ACC112 (cell line): ENCODE measurements around the gene EXD3.
"Not testable (repeated sequence)": the region's sequence is repeated elsewhere in the genome, so short reads cannot be mapped to it uniquely, and the experiment has no call there.

ENCODE experiments used
- H2AFZ ChIP-seq: fragments of 200-600 bp; sonication (generic); one replicate; pipeline ENCODE4 v1.6.0; 2017; ENCODE audit warnings: antibody characterized with exemption, low read length; ENCODE audit not compliant: unreplicated experiment
- H3K27ac ChIP-seq: fragments of 200-600 bp; sonication (generic); 2 replicates; pipeline ENCODE4 v1.5.1; 2014; ENCODE audit warnings: low read depth, mild to moderate bottlenecking, antibody characterized with exemption, low read length, moderate library complexity
- H3K27me3 ChIP-seq: fragments of 200-600 bp; sonication (generic); 2 replicates; pipeline ENCODE4 v1.6.1; 2014; ENCODE audit warnings: mild to moderate bottlenecking, antibody characterized with exemption, low read length, moderate library complexity, mixed read lengths; ENCODE audit not compliant: insufficient read depth
- H3K36me3 ChIP-seq: fragments of 200-600 bp; sonication (generic); 2 replicates; pipeline ENCODE4 v1.6.1; 2016; ENCODE audit warnings: mild to moderate bottlenecking, antibody characterized with exemption, low read length, moderate library complexity, mixed read lengths; ENCODE audit not compliant: insufficient read depth
- H3K4me1 ChIP-seq: fragments of 200-600 bp; sonication (generic); one replicate; pipeline ENCODE4 v1.6.1; 2016; ENCODE audit warnings: low read length, mixed read lengths; ENCODE audit not compliant: insufficient read depth, unreplicated experiment, control insufficient read depth
- H3K4me3 ChIP-seq: fragments of 200-600 bp; sonication (generic); 2 replicates; pipeline ENCODE4 v1.5.1; 2014; ENCODE audit warnings: mild to moderate bottlenecking, low read depth, low read length
- H3K79me2 ChIP-seq: fragments of 200-600 bp; sonication (generic); one replicate; pipeline ENCODE4 v1.6.0; 2016; ENCODE audit warnings: low read length; ENCODE audit not compliant: control insufficient read depth, unreplicated experiment, insufficient read depth

Gene EXD3

GRCh38 chr9:137387114-137387890 is 35.7 kb downstream of the EXD3 start:
- H2AFZ ChIP-seq = no peak overlapping the region
- no peak overlapping the region for H3K4me3 ChIP-seq
- H3K27ac ChIP-seq = no peak overlapping the region
- no peaks in the 10 kb centered on the region for H3K36me3 ChIP-seq
- no peaks in the 10 kb centered on the region for H3K4me1 ChIP-seq
- H3K27me3 ChIP-seq = no peaks in the 10 kb centered on the region
- no peaks in the 10 kb centered on the region for H3K79me2 ChIP-seq

- not testable (repeated sequence) for H3K4me3 ChIP-seq, H3K27ac ChIP-seq
These were observed 36.4 kb downstream of the EXD3 start for GRCh38 chr9:137386507-137387113.

GRCh38 chr9:137385061-137385655 is 37.8 kb downstream of the EXD3 start:
- Histone ChIP-seq H3K27ac (no peak overlapping the region), H3K79me2 (no peaks in the 10 kb centered on the region), H2AFZ (no peak overlapping the region), H3K27me3 (no peaks in the 10 kb centered on the region), H3K36me3 (no peaks in the 10 kb centered on the region), H3K4me3 (no peak overlapping the region), H3K4me1 (no peaks in the 10 kb centered on the region)

More at GRCh38 chr9:137386507-137387113, 36.4 kb downstream of the EXD3 start:
- not testable (repeated sequence) for H3K4me1 ChIP-seq, H3K36me3 ChIP-seq, H3K27me3 ChIP-seq, H3K79me2 ChIP-seq, H2AFZ ChIP-seq

- H3K79me2 ChIP-seq = no peaks in the 10 kb centered on the region
- no peaks in the 10 kb centered on the region for H3K27me3 ChIP-seq
- H2AFZ ChIP-seq = no peak overlapping the region
- H3K4me1 ChIP-seq = no peaks in the 10 kb centered on the region
- H3K36me3 ChIP-seq = no peaks in the 10 kb centered on the region
- no peak overlapping the region for H3K27ac ChIP-seq
- no peak overlapping the region for H3K4me3 ChIP-seq
These were observed 38.9 kb downstream of the EXD3 start for GRCh38 chr9:137383784-137384756.

- H3K79me2 ChIP-seq = no peaks in the 10 kb centered on the region
- H3K4me3 ChIP-seq = no peak overlapping the region
- no peak overlapping the region for H3K27ac ChIP-seq
- H3K36me3 ChIP-seq = no peaks in the 10 kb centered on the region
- H3K27me3 ChIP-seq = no peaks in the 10 kb centered on the region
- no peak overlapping the region for H2AFZ ChIP-seq
- H3K4me1 ChIP-seq = no peaks in the 10 kb centered on the region
These were observed 39.7 kb downstream of the EXD3 start for GRCh38 chr9:137383081-137383783.

GRCh38 chr9:137382444-137383080 is 40.4 kb downstream of the EXD3 start:
- H3K4me1 ChIP-seq = no peaks in the 10 kb centered on the region
- H3K4me3 ChIP-seq = no peak overlapping the region
- no peaks in the 10 kb centered on the region for H3K79me2 ChIP-seq
- no peak overlapping the region for H3K27ac ChIP-seq
- H3K36me3 ChIP-seq = no peaks in the 10 kb centered on the region
- no peaks in the 10 kb centered on the region for H3K27me3 ChIP-seq
- no peak overlapping the region for H2AFZ ChIP-seq

GRCh38 chr9:137381501-137382443 is 41.2 kb downstream of the EXD3 start:
- no peaks in the 10 kb centered on the region for H3K79me2 ChIP-seq
- H2AFZ ChIP-seq = no peak overlapping the region
- H3K4me3 ChIP-seq = no peak overlapping the region
- H3K27ac ChIP-seq = no peak overlapping the region
- no peaks in the 10 kb centered on the region for H3K36me3 ChIP-seq
- H3K27me3 ChIP-seq = no peaks in the 10 kb centered on the region
- no peaks in the 10 kb centered on the region for H3K4me1 ChIP-seq

- no peak overlapping the region for H2AFZ ChIP-seq
- no peaks in the 10 kb centered on the region for H3K79me2 ChIP-seq
- no peak overlapping the region for H3K4me3 ChIP-seq
- no peaks in the 10 kb centered on the region for H3K4me1 ChIP-seq
- H3K27me3 ChIP-seq = no peaks in the 10 kb centered on the region
- H3K36me3 ChIP-seq = no peaks in the 10 kb centered on the region
- no peak overlapping the region for H3K27ac ChIP-seq
These were observed 42.4 kb downstream of the EXD3 start for GRCh38 chr9:137380606-137381005.

GRCh38 chr9:137380171-137380570 is 42.8 kb downstream of the EXD3 start:
- Histone ChIP-seq H3K36me3 (no peaks in the 10 kb centered on the region), H3K79me2 (no peaks in the 10 kb centered on the region), H3K27ac (no peak overlapping the region), H3K27me3 (no peaks in the 10 kb centered on the region), H3K4me3 (no peak overlapping the region), H3K4me1 (no peaks in the 10 kb centered on the region), H2AFZ (no peak overlapping the region)
